Upper lobe of right lung (tissue), 1 donor: ENCODE data around the gene ZDHHC6. TPM values are rescaled to one million over a fixed set of nuclear protein-coding genes. Genes with fewer than 3 reads are reported as not detected.

Source experiments
- ATAC-seq: fragments of 200-7000 bp; cut with Tn5 transposase; one replicate; pipeline ENCODE4 v1.9.1; 2020; ENCODE audit warnings: mild to moderate bottlenecking, moderate library complexity
- DNase-seq: peaks from one replicate; pipeline ENCODE4 v3.0.0-alpha.2; 2020
- H3K27ac ChIP-seq: fragments of 200-600 bp; one replicate; pipeline ENCODE4 v1.8.0; 2022
- H3K27me3 ChIP-seq: fragments of 200-600 bp; one replicate; pipeline ENCODE4 v1.8.0; 2022; ENCODE audit warnings: mild to moderate bottlenecking
- H3K36me3 ChIP-seq: fragments of 200-600 bp; one replicate; pipeline ENCODE4 v1.8.0; 2022
- H3K4me1 ChIP-seq: fragments of 200-600 bp; one replicate; pipeline ENCODE4 v1.8.0; 2022
- H3K4me3 ChIP-seq: fragments of 200-600 bp; one replicate; pipeline ENCODE4 v1.8.0; 2022; ENCODE audit warnings: mild to moderate bottlenecking
- H3K9me3 ChIP-seq: fragments of 200-600 bp; one replicate; pipeline ENCODE4 v1.8.0; 2022
- CTCF ChIP-seq: fragments of 200-600 bp; IDR thresholded peaks from one replicate; pipeline ENCODE4 v1.8.0; 2022; ENCODE audit warnings: antibody characterized with exemption
- intact Hi-C: fragments of 100-400 bp; cut with DNase I; formaldehyde crosslinking; loops from one replicate; pipeline ENCODE4 v1.11.0; 2022
- total RNA-seq: library from RNA; stranded (reverse); fragmentation: NEBNext Ultra II Directional; extraction: Animal tissue kit (Norgen Biotek cat#: 25700); gene quantifications from one replicate; pipeline ENCODE4 v1.2.1, GENCODE V29; 2021
- donor health status: DM: no; HTN: yes; CAD: no; lungs with severe emphysema.

The ZDHHC6 gene
- total RNA-seq, 1 donor from 2014 or later: 34.9 TPM

GRCh38 chr10:112441520-112441919, 5.2 kb downstream of the ZDHHC6 start:
- no peak for TF ChIP-seq CTCF
- Histone ChIP-seq H3K9me3 (no peaks in the 10 kb centered on the region), H3K36me3 (peaks cover 84% of the 10 kb centered on the region), H3K27ac (no peak overlapping the region), H3K27me3 (no peaks in the 10 kb centered on the region), H3K4me3 (no peak overlapping the region), H3K4me1 (peaks cover 13% of the 10 kb centered on the region)
- no peak for ATAC-seq
- no peak for DNase-seq
- intact Hi-C loops: no loop called here

GRCh38 chr10:112438356-112438755, 8.4 kb downstream of the ZDHHC6 start:
- Histone ChIP-seq H3K9me3 (no peaks in the 10 kb centered on the region), H3K27me3 (no peaks in the 10 kb centered on the region), H3K27ac (no peak overlapping the region), H3K4me3 (no peak overlapping the region), H3K4me1 (no peaks in the 10 kb centered on the region), H3K36me3 (peaks cover 88% of the 10 kb centered on the region)
- intact Hi-C loops: no loop called here
- no peak for TF ChIP-seq CTCF
- DNase-seq (no peak), ATAC-seq (no peak)

GRCh38 chr10:112434988-112435619, 11.6 kb downstream of the ZDHHC6 start:
- TF ChIP-seq CTCF: peak; percentile 44
- Histone ChIP-seq H3K27ac (no peak overlapping the region), H3K27me3 (no peaks in the 10 kb centered on the region), H3K9me3 (no peaks in the 10 kb centered on the region), H3K36me3 (peaks cover 89% of the 10 kb centered on the region), H3K4me1 (no peaks in the 10 kb centered on the region), H3K4me3 (no peak overlapping the region)
- ATAC-seq (peak; percentile 31), DNase-seq (no peak)
- intact Hi-C loops: no loop called here

- TF ChIP-seq CTCF: no peak
- no peaks in the 10 kb centered on the region for H3K9me3 ChIP-seq
- peaks cover 89% of the 10 kb centered on the region for H3K36me3 ChIP-seq
- DNase-seq: no peak
- no peaks in the 10 kb centered on the region for H3K27me3 ChIP-seq
- no peak overlapping the region for H3K4me3 ChIP-seq
- H3K4me1 ChIP-seq: no peaks in the 10 kb centered on the region
- intact Hi-C loops: no loop called here
- no peak for ATAC-seq
- no peak overlapping the region for H3K27ac ChIP-seq
Measured at GRCh38 chr10:112433136-112433535, 13.6 kb downstream of the ZDHHC6 start.

- no peak for DNase-seq
- Histone ChIP-seq H3K27me3 (no peaks in the 10 kb centered on the region), H3K4me3 (no peak overlapping the region), H3K9me3 (no peaks in the 10 kb centered on the region), H3K4me1 (no peaks in the 10 kb centered on the region), H3K27ac (no peak overlapping the region), H3K36me3 (peaks cover 98% of the 10 kb centered on the region)
- no peak for TF ChIP-seq CTCF
- intact Hi-C loops: no loop called here
- ATAC-seq: peak; percentile 25
Measured at GRCh38 chr10:112429654-112430230, 17.0 kb downstream of the ZDHHC6 start.
